AG09309 (cell line): ENCODE results near the gene SLC35D2.

ENCODE experiments used
- DNase-seq: peaks from one replicate; pipeline ENCODE4 v3.0.0-alpha.2; 2010; ENCODE audit warnings: low read depth
- H3K4me3 ChIP-seq: 2 replicates; pipeline ENCODE4 v1.5.1; 2011; ENCODE audit warnings: mild to moderate bottlenecking, low read depth, low read length, moderate library complexity; ENCODE audit not compliant: control insufficient read depth
- TF ChIP-seq, protein P1 (sequence below): IDR thresholded peaks from 2 replicates; pipeline ENCODE4 v1.5.1; 2011; ENCODE audit warnings: mild to moderate bottlenecking, low read depth, low read length, inconsistent platforms; ENCODE audit not compliant: insufficient read depth, control insufficient read depth; ENCODE audit errors: missing control alignments

The SLC35D2 gene

DNA sequence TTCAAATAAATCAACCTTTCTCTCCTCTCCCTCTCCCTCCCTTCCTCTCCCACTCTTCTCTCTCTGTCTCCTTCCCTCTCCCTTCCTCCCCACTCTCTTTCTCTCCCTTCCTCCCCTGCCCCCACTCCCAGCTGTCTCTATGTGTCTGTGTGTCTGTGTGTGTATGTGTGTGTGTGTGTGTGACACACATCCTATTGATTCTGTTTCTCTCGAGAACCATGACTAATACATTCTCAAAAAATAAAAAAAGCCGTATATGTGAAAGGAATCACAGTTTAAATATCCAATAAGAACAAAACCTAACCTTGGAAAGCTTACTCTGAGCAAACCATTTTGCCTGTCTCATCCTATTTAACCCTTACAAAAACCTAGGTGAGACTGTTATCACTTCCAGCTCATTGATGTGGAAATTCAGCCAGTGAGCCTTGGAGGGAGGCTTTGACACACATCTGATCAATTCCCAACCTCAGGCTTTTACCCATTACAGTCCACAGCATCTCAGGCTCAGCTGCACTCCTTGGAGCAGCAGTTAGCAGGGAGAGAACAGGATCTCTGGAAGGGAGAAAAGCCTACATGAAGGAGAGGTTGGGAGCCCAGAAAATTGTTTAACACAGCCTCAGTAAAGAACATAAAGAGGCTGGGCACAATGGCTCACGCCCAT is 89.9 kb downstream of the SLC35D2 start:
- TF ChIP-seq, protein P1, sequence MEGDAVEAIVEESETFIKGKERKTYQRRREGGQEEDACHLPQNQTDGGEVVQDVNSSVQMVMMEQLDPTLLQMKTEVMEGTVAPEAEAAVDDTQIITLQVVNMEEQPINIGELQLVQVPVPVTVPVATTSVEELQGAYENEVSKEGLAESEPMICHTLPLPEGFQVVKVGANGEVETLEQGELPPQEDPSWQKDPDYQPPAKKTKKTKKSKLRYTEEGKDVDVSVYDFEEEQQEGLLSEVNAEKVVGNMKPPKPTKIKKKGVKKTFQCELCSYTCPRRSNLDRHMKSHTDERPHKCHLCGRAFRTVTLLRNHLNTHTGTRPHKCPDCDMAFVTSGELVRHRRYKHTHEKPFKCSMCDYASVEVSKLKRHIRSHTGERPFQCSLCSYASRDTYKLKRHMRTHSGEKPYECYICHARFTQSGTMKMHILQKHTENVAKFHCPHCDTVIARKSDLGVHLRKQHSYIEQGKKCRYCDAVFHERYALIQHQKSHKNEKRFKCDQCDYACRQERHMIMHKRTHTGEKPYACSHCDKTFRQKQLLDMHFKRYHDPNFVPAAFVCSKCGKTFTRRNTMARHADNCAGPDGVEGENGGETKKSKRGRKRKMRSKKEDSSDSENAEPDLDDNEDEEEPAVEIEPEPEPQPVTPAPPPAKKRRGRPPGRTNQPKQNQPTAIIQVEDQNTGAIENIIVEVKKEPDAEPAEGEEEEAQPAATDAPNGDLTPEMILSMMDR, result no peak
- H3K4me3 ChIP-seq, result no peak overlapping the region
- no peak for DNase-seq

DNA sequence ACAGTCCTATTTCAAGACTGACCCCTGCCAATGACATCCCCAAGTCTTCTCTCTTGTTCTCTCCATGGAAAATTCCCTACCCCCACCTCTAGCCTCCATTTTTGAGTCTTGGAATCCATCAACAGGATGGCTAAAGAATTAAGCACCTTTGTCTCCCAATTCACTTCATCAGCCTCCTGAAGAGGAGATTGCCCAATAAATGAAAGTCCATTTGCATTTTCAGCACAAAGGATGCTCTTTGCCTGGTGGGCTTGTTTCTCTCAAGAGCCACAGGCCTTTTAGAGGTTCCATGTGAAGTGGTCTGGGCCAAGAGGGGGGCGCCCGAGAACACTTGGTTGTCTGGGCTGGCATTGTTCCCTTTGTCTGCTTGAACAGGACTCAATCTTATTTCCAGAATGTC is 94.1 kb downstream of the SLC35D2 start:
- DNase-seq, result no peak
- TF ChIP-seq, protein P1, result no peak

DNA sequence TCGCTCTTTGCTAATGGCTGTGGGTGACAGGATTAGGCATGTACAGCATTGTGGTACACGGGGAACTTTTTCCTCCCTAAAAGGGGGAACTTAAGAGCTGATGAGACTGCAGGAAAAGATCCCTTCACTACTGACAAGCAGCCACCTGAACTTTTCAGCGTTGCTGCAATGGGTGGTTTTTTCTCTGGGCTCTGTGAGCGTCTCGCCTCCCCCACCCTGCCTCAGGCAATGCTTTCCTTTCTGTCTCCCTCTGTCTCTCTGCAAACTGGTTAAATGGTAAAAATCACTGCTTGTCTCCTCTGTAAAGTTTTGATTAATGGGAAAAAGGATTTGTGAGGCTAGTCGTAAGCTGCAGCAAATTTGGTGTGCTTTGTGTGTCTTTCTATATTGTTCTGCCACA is 101.9 kb downstream of the SLC35D2 start:
- TF ChIP-seq, protein P1, result no peak
- DNase-seq, result no peak
- no peak overlapping the region for H3K4me3 ChIP-seq

More for the DNA sequence above, 94.1 kb downstream of the SLC35D2 start:
- H3K4me3 ChIP-seq, result no peak overlapping the region

DNA sequence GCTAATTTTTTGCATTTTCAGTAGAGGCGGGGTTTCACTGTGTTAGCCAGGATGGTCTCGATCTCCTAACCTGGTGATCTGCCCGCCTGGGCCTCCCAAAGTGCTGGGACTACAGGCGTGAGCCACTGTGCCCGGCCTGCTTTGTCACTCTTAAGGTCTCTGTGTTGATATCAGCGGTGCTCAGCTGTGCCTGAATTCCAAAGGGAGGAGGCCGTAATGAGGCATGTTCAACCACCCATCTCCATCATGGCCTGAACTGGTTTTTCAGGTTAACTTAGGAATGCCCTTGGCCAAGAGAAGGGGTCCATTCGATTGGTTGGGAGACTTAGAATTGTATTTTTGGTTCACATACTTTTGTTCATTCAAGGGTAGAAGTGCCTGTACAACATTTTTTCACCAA is 103.6 kb downstream of the SLC35D2 start:
- no peak overlapping the region for H3K4me3 ChIP-seq
- DNase-seq, result no peak
- TF ChIP-seq, protein P1, result no peak

DNA sequence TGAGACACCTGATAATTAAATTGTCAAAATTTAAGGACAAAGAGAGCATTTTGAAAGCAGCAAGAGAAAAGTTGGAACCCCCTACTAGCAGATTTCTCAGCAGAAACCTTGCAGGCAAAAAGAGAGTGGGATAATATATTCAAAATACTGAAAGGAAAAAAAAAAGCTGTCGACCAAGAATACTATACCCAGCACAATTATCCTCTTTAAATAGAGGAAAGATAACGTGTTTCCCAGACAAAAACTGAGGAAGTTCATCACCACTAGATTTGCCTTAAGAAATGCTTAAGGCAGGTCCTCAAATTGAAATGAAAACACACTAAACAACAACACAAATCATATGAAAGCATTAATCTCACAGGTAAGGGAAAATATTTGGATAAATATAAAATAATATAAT is 108.6 kb downstream of the SLC35D2 start:
- TF ChIP-seq, protein P1, result no peak
- no peak for DNase-seq
- H3K4me3 ChIP-seq, result no peak overlapping the region
